HEK293 (cell line): ENCODE measurements around the gene MRPL20.
A peak's percentile ranks its signal among the peaks of the same experiment; 100 is the strongest.

Experiments
- CTCF ChIA-PET: fragments of 350-600 bp; formaldehyde crosslinking; extraction: SDS; loops from one replicate; lab custom pipeline; 2021; ENCODE audit warnings: antibody characterized with exemption; lab: Yijun Ruan, JAX
- POLR2A ChIA-PET: fragments of 300-600 bp; formaldehyde crosslinking; extraction: SDS; loops from one replicate; lab custom pipeline; 2020; ENCODE audit warnings: antibody characterized with exemption, inconsistent platforms; lab: Yijun Ruan, JAX
- H3K27ac ChIP-seq: fragments of 200-500 bp; sonication (Bioruptor generic); 2 replicates; pipeline ENCODE4 v1.5.1; 2014; ENCODE audit warnings: low read depth, low read length, control low read depth, inconsistent platforms; ENCODE audit errors: extremely low read depth
- H3K36me3 ChIP-seq, 2 experiments: fragments of 200-500 bp in 1 of 2; sonication (Bioruptor generic) in 1 of 2; 1 replicate in 1 of 2; 2 replicates in 1 of 2; pipeline ENCODE4 v1.5.1; 2014 to 2017; ENCODE audit warnings: inconsistent platforms in 2 of 2, low read length in 2 of 2; ENCODE audit not compliant: control insufficient read depth in 2 of 2, insufficient read depth in 1 of 2
- H3K4me1 ChIP-seq: fragments of 200-500 bp; sonication (Bioruptor generic); 2 replicates; pipeline ENCODE4 v1.5.1; 2014; ENCODE audit warnings: mild to moderate bottlenecking, low read length, inconsistent platforms; ENCODE audit not compliant: control insufficient read depth, insufficient read depth
- H3K4me3 ChIP-seq: 2 replicates; pipeline ENCODE4 v1.5.1; 2011; ENCODE audit warnings: low read depth, mild to moderate bottlenecking, control low read depth, low read length, moderate library complexity
- H3K9me3 ChIP-seq: fragments of 200-500 bp; sonication (Bioruptor generic); 2 replicates; pipeline ENCODE4 v1.5.1; 2014; ENCODE audit warnings: low read depth, low read length, inconsistent platforms; ENCODE audit not compliant: control insufficient read depth, insufficient read depth
- CTCF ChIP-seq: fragments of 450-650 bp; formaldehyde crosslinking; IDR thresholded peaks from 2 replicates; pipeline ENCODE4 v1.5.1; 2016; ENCODE audit warnings: missing biosample characterization, missing genetic modification characterization
- GFI1B ChIP-seq: fragments of 450-650 bp; formaldehyde crosslinking; IDR thresholded peaks from 2 replicates; pipeline ENCODE4 v1.5.1; 2016; ENCODE audit warnings: missing biosample characterization, missing genetic modification characterization
- GLIS1 ChIP-seq: fragments of 450-650 bp; formaldehyde crosslinking; IDR thresholded peaks from 2 replicates; pipeline ENCODE4 v1.5.1; 2016; ENCODE audit warnings: missing biosample characterization, missing genetic modification characterization
- HOXC10 ChIP-seq: sonication (generic); formaldehyde crosslinking; IDR thresholded peaks from 2 replicates; pipeline ENCODE4 v1.8.1; 2023; ENCODE audit warnings: mild to moderate bottlenecking, missing genetic modification reagents
- KLF1 ChIP-seq: fragments of 450-650 bp; formaldehyde crosslinking; IDR thresholded peaks from 2 replicates; pipeline ENCODE4 v1.5.1; 2016; ENCODE audit warnings: missing biosample characterization, missing genetic modification characterization
- OVOL3 ChIP-seq: fragments of 450-650 bp; formaldehyde crosslinking; IDR thresholded peaks from 2 replicates; pipeline ENCODE4 v1.5.1; 2016; ENCODE audit warnings: missing biosample characterization, missing genetic modification characterization
- PRDM2 ChIP-seq: fragments of 450-650 bp; formaldehyde crosslinking; IDR thresholded peaks from 2 replicates; pipeline ENCODE4 v1.5.1; 2016; ENCODE audit warnings: missing biosample characterization, missing genetic modification characterization, borderline replicate concordance
- YY2 ChIP-seq: fragments of 450-650 bp; formaldehyde crosslinking; IDR thresholded peaks from 2 replicates; pipeline ENCODE4 v1.5.1; 2016; ENCODE audit warnings: missing biosample characterization, missing genetic modification characterization
- ZBTB7A ChIP-seq: fragments of 450-650 bp; formaldehyde crosslinking; IDR thresholded peaks from 2 replicates; pipeline ENCODE4 v1.5.1; 2016; ENCODE audit warnings: low read depth, missing biosample characterization, missing genetic modification characterization
- ZBTB8A ChIP-seq: fragments of 450-650 bp; formaldehyde crosslinking; IDR thresholded peaks from 2 replicates; pipeline ENCODE4 v1.5.1; 2016; ENCODE audit warnings: missing biosample characterization, missing genetic modification characterization
- ZFHX2 ChIP-seq: fragments of 450-650 bp; formaldehyde crosslinking; conservative IDR thresholded peaks from 2 replicates; pipeline ENCODE4 v1.5.1; 2016; ENCODE audit warnings: missing biosample characterization, missing genetic modification characterization
- ZIC2 ChIP-seq: fragments of 450-650 bp; formaldehyde crosslinking; IDR thresholded peaks from 2 replicates; pipeline ENCODE4 v1.5.1; 2016; ENCODE audit warnings: missing biosample characterization, missing genetic modification characterization
- ZNF148 ChIP-seq: fragments of 450-650 bp; formaldehyde crosslinking; IDR thresholded peaks from 2 replicates; pipeline ENCODE4 v1.5.0; 2017; ENCODE audit warnings: missing biosample characterization, missing genetic modification characterization, borderline replicate concordance
- ZNF184 ChIP-seq: fragments of 450-650 bp; IDR thresholded peaks from 2 replicates; pipeline ENCODE4 v1.5.1; 2018; ENCODE audit warnings: missing biosample characterization, mild to moderate bottlenecking, missing genetic modification characterization
- ZNF214 ChIP-seq: fragments of 450-650 bp; formaldehyde crosslinking; IDR thresholded peaks from 2 replicates; pipeline ENCODE4 v1.5.1; 2017; ENCODE audit warnings: missing biosample characterization, mild to moderate bottlenecking, missing genetic modification characterization, borderline replicate concordance
- ZNF239 ChIP-seq: fragments of 450-650 bp; formaldehyde crosslinking; IDR thresholded peaks from 2 replicates; pipeline ENCODE4 v1.5.1; 2016; ENCODE audit warnings: missing biosample characterization, missing genetic modification characterization
- ZNF488 ChIP-seq: fragments of 450-650 bp; formaldehyde crosslinking; IDR thresholded peaks from 2 replicates; pipeline ENCODE4 v1.5.1; 2016; ENCODE audit warnings: missing biosample characterization, missing genetic modification characterization
- ZNF530 ChIP-seq: fragments of 450-650 bp; formaldehyde crosslinking; IDR thresholded peaks from 2 replicates; pipeline ENCODE4 v1.5.1; 2016; ENCODE audit warnings: low read depth, missing biosample characterization, missing genetic modification characterization
- ZNF561 ChIP-seq: fragments of 450-650 bp; IDR thresholded peaks from 2 replicates; pipeline ENCODE4 v1.5.1; 2018; ENCODE audit warnings: missing biosample characterization, missing genetic modification characterization, borderline replicate concordance
- ZNF658 ChIP-seq: fragments of 450-650 bp; formaldehyde crosslinking; IDR thresholded peaks from 2 replicates; pipeline ENCODE4; 2016; ENCODE audit warnings: missing biosample characterization, missing genetic modification characterization
- ZNF664 ChIP-seq: fragments of 450-650 bp; formaldehyde crosslinking; IDR thresholded peaks from 2 replicates; pipeline ENCODE4 v1.5.1; 2016; ENCODE audit warnings: missing biosample characterization, missing genetic modification characterization

Gene MRPL20

GRCh38 chr1:1399872-1400575 lies 7.1 kb downstream of the MRPL20 start (continued):
- no peak for TF ChIP-seq PRDM2 (tag by site-specific recombination)
- 0 out of 2 replicates have a peak, but pooled peaks have one; percentile 46 for TF ChIP-seq ZBTB7A (tag by site-specific recombination)
- no peak for TF ChIP-seq ZNF530 (tag by site-specific recombination)
- TF ChIP-seq ZNF148 (tag by site-specific recombination) = no peak
- TF ChIP-seq CTCF = no peak
- no peak for TF ChIP-seq ZNF214 (tag by site-specific recombination)
- no peak for TF ChIP-seq ZNF184
- TF ChIP-seq, all 188 proteins: peak for 20

GRCh38 chr1:1399187-1399871 lies 7.8 kb downstream of the MRPL20 start, which contains the start of gene CCNL2:
Gene CCNL2 (minus strand): TSS chr1:1399335. CDS start chr1:1399306, 29 bp downstream.
- Histone ChIP-seq H3K27ac (peak within 1 kb of the TSS; percentile 89), H3K9me3 (no peaks in the 10 kb centered on the region), H3K4me1 (no peaks in the 10 kb centered on the region), H3K4me3 (peak within 1 kb of the TSS; percentile 95), H3K36me3 (peaks cover 26 to 84% of the 10 kb centered on the region in 2 experiments; a peak in 2 of 3 replicates)
- ChIA-PET CTCF (interaction anchor here (0.5 to 1.5 kb wide), 10 partner anchors 8 to 382 kb away, joined by 3 to 6 read pairs (median 4); no protein-coding TSS in a partner anchor), POLR2A (interaction anchor here (0.6 to 2.9 kb wide), 20 partner anchors 9 to 281 kb away, joined by 3 to 36 read pairs (median 3); partner anchors contain the start of genes AURKAIP1 and MRPL20)
- TF ChIP-seq ZNF561 (peak; percentile 65; the same call in 1 of the 2 replicates), ZNF664 (tag by site-specific recombination) (no peak), ZNF658 (tag by site-specific recombination) (no peak), GLIS1 (peak; percentile 60), ZFHX2 (peak; percentile 71), ZNF488 (tag by site-specific recombination) (no peak), GFI1B (tag by site-specific recombination) (no peak), YY2 (tag by site-specific recombination) (peak; percentile 87), HOXC10 (no peak), KLF1 (tag by site-specific recombination) (peak; percentile 76), OVOL3 (tag by site-specific recombination) (peak; percentile 56; the same call in 1 of the 2 replicates), ZIC2 (tag by site-specific recombination) (peak; percentile 68), ZNF239 (tag by site-specific recombination) (0 out of 2 replicates have a peak, but pooled peaks have one; percentile 16), ZBTB8A (tag by site-specific recombination) (peak; percentile 81)
